GM19193 (cell line): ENCODE data around the gene APOBEC3C.

Source experiments
- POLR2A ChIP-seq: IDR thresholded peaks from 4 replicates; pipeline ENCODE4 v1.6.1; 2011; ENCODE audit not compliant: insufficient read depth, insufficient read length; ENCODE audit errors: extremely low read depth

The APOBEC3C gene

DNA sequence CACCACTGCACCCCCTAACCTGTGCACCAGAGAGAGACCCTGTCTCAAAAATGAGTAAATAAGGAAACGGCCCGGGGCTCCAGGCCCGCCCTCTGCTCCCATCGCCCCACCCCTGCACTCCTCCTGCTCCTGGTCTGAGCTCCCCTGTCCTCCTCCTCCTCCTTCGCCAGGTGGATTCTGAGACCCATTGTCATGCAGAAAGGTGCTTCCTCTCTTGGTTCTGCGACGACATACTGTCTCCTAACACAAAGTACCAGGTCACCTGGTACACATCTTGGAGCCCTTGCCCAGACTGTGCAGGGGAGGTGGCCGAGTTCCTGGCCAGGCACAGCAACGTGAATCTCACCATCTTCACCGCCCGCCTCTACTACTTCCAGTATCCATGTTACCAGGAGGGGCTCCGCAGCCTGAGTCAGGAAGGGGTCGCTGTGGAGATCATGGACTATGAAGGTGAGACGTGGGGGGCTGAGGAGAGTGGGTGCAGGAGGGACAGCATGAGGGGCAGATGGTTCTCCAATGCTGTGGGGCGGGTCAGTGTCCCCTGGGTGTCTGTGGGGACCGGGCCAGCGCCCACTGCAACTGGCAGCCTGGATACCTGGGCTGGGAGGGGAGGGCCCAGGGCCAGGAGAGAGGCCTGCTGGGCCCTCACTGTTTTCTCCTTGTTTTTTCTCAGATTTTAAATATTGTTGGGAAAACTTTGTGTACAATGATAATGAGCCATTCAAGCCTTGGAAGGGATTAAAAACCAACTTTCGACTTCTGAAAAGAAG, 3.7 kb downstream of the APOBEC3C start:
- TF ChIP-seq POLR2A, result no peak

DNA sequence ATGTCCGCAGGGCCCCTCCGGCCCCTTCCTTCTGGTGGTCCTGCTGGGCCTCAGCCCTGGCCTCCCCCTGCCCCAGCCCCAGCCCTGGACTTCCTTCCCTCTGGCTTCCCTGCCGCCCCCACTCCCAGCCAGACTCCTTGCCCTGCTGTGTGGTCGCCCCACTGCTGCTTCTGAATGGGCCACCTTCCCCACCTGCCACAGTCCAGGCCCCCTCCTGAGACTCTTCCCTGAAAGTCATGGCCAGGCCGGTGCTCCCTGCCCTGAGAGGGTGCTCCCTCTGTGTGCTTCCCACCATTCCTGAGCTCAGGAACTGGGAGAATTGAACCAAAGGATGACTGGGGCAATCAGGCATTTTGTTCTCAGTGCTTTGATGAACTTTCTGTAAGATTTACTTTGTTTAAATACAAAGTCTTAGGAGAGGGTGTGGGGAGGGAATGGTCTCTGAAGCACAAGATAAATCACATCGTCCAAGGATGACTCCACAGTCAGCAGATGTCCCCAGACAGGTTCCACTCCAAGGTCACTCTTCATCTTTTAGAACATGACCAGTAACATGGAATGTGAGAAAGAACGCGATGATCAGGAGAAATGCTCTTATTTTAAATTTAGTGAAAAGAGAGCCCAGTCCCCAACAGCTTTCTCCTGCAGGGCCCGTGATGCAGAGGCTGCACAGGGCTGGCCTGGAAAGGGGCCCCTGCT, 7.6 kb downstream of the APOBEC3C start:
- no peak for TF ChIP-seq POLR2A

DNA sequence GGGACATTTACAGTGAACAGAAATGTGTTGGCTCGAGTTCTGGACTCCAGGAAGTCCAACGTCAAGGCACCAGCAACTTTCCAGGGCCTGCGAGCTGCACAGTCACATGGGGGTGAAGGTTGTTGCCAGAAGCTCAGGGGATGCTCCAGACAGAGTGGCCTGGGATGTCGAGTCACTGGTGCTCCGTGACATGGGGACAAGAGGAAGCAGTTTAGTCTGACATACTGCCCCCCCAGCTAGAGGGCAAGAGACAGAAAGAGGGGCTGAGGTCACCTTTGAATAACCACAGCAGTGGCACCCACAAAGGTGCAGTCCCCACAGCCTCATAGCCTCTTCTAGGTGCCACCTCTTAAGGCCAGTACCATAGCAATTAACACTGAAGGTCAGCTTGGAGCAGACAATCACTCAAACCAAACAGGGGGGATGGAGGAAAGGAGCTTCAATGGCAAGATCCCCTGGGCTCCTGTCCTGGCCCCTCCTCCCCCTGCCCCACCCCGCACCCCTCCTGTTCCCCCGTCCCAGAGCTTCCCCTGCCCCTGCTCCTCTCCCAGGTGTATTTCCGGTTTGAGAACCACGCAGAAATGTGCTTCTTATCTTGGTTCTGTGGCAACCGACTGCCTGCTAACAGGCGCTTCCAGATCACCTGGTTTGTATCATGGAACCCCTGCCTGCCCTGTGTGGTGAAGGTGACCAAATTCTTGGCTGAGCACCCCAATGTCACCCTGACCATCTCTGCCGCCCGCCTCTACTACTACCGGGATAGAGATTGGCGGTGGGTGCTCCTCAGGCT, 10.7 kb downstream of the APOBEC3C start:
- no peak for TF ChIP-seq POLR2A

DNA sequence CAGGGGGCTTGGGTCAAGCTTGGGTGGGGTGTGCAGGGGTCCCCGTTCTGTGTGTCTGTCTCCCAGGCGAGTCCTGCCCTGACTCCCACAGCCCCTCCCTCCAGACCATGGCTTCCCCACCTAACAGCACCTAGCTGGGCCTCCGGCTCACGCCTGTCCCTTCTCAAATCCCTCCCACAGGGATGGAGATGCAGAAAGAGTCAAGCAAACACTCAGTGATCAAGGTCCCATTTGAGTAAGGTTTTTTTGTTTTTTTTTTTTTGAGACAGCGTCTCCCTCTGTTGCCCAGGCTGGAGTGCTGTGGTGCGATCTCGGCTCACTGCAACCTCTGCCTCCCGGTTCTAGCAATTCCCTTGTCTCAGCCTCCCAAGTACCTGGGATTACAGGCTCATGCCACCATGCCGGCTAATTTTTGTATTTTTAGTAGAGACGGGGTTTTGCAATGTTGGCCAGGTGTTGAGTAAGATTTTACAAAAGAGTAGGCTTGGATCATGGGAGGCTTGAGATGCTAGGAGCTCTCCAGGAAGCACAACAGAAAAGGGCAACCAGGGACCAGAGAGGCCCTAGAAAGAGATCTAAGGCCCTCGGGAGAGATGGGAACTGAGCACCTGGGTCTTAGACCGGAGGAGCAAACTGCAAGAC, 12.6 kb downstream of the APOBEC3C start:
- TF ChIP-seq POLR2A, result no peak

DNA sequence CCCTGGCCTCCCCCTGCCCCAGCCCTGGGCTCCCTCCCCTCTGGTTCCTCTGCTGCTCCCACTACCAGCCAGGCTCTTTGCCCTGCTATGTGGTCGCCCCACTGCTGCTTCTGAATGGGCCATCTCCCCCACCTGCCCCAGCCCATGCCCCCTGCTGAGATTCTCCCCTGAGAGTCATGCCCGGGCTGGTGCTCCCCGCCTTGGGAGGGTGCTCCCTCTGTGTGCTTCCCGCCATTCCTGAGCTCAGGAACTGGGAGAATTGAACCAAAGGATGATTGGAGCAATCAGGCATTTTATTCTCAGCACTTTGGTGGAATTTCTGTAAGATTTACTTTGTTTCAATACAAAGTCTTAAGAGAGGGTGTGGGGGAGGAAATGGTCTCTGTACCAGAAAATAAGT, 13.7 kb downstream of the APOBEC3C start:
- no peak for TF ChIP-seq POLR2A

DNA sequence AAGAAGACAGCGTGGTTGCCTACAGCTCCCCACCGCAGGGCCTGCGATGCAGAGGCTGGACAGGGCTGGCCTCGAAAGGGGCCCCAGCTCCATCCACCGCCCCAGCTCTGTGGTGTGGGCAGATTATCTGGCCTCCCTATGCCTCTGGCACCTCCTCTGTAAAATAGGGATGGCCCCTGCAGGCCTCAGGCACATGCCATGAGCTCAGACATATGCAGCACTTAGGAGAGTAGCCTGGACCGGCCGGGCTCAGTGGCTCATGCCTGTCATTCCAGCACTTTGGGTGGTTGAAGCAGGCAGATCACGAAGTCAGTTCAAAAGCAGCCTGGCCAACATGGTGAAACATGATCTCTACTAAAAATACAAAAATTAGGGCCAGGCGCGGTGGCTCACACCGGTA, 14.2 kb downstream of the APOBEC3C start:
- no peak for TF ChIP-seq POLR2A

DNA sequence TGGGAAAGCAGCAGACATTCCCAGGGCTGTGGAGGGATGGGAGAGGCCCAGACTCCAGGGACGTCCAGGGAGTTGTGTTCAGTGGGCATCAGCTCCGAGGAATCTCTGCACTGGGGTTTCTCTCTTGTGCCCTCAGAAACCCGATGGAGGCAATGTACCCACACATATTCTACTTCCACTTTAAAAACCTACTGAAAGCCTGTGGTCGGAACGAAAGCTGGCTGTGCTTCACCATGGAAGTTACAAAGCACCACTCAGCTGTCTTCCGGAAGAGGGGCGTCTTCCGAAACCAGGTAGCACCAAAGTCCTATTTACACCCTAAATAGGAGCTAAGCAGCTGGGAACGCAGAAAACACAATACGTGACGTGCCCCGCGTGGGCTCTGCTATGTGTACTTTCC, 15.2 kb downstream of the APOBEC3C start:
- no peak for TF ChIP-seq POLR2A

DNA sequence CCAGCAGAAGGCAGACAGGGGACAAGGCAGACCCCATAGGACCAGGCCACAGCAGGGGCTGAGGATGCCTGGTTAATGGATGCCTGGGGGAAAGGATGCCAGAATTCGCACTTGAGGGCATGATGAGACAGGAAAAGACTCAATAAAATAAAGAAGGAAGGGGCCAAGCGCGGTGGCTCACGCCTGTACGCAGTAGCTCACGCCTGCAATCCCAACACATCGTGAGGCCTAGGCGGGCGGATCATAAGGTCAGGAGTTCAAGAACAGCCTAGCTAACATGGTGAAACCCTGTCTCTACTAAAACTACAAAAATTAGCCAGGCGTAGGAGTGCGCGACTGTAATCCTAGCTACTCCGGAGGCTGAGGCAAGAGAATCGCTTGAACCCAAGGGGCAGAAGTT, 16.6 kb downstream of the APOBEC3C start:
- TF ChIP-seq POLR2A, result no peak

DNA sequence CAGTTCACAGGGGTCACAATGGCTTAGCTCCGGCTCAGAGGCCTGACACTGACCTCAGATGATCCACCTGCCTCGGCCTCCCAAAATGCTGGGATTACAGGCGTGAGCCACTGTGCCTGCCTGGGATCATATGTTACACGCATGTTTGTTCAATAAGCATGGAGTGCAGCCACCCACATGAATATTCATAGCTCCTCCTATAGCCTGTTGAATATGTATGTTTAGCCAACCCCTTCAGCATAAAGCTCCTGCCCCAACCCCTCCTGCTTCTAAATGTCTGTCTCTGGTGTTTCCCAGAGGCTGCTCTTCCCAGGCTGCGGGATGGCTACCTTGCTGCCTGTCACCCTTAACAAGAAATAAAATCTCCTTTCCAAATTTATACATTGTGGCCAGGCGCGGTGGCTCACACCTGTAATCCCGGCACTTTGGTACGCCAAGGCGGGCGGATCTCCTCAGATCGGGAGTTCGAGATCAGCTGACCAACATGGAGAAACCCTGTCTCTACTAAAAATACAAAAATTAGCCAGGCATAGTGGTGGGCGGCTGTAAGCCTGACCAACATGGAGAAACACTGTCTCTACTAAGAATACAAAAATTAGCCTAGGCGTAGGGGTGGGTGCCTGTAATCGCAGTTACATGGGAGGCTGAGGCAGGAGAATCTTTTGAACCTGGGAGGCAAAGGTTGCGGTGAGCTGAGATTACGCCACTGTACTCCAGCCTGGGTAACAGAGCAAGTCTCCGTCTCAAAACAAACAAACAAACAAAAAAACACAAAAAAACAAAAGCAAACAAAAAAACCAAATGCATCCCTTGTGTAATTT, 25.5 kb downstream of the APOBEC3C start:
- no peak for TF ChIP-seq POLR2A

DNA sequence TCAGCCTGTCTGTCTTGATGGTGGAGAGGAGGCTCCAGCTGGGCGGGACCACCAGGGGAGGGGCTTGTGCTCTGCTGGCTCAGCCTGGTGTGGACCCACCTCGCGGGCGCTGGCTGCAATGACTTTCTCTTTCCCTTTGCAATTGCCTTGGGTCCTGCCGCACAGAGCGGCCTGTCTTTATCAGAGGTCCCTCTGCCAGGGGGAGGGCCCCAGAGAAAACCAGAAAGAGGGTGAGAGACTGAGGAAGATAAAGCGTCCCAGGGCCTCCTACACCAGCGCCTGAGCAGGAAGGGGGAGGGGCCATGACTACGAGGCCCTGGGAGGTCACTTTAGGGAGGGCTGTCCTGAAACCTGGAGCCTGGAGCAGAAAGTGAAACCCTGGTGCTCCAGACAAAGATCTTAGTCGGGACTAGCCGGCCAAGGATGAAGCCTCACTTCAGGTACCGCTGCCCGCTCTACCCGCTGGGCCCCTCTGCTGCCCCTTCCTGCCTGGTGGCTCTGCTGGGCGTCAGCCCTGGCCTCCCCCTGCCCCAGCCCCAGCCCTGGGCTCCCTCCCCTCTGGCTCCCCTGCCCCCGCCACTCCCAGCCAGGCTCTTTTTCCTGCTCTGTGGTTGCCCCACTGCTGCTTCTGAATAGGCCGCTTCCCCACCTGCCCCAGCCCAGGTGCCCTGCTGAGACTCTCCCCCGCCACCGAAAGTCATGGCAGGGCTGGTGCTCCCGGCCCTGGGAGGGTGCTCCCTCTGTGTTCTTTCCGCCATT, 26.7 kb downstream of the APOBEC3C start, which contains the start of gene APOBEC3F:
APOBEC3F (plus strand) TSS at position 327 of the 759 bp plus-strand sequence; CDS start at position 424, 97 bp downstream.
- TF ChIP-seq POLR2A, result peak; percentile 36

DNA sequence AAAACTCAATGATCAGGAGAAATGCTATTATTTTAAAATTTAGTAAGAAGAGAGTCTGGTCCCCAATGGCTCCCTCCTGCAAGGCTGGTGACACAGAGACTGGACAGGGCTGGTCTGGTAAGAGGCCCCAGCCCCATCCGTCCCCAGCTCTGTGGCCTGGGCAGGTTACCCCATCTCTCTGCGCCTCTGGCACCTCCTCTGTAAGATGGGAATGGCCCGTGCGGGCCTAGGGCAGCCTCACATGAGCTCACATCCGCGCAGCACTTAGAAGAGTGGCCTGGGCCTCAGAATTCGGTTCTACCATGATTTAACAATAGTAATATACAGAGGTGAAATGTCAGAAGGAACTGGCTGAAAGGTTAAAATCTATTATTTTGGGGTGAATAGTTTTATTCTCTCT, 27.9 kb downstream of the APOBEC3C start:
- TF ChIP-seq POLR2A, result no peak

DNA sequence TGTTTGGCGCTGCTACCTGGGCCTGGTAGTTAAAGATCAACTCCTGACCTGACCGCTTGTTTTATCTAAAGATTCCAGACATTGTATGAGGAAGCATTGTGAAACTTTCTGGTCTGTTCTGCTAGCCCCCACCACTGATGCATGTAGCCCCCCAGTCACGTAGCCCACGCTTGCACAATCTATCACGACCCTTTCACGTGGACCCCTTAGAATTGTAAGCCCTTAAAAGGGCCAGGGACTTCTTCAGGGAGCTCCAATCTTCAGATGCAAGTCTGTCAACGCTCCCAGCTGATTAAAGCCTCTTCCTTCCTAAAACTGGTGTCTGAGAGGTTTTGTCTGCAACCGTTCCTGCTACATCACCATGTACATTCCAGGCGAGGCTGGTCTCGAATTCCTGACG, 41.6 kb downstream of the APOBEC3C start:
- TF ChIP-seq POLR2A, result no peak
